ENCODE measurements around the gene LRRC49. TPM values are rescaled to one million over a fixed set of nuclear protein-coding genes. Genes with fewer than 3 reads are reported as not detected.

Gene LRRC49
- total and polyA plus RNA-seq, 2 experiments from 2014 or later, result 8.5 to 14.6 TPM

- TF ChIP-seq, protein P1, sequence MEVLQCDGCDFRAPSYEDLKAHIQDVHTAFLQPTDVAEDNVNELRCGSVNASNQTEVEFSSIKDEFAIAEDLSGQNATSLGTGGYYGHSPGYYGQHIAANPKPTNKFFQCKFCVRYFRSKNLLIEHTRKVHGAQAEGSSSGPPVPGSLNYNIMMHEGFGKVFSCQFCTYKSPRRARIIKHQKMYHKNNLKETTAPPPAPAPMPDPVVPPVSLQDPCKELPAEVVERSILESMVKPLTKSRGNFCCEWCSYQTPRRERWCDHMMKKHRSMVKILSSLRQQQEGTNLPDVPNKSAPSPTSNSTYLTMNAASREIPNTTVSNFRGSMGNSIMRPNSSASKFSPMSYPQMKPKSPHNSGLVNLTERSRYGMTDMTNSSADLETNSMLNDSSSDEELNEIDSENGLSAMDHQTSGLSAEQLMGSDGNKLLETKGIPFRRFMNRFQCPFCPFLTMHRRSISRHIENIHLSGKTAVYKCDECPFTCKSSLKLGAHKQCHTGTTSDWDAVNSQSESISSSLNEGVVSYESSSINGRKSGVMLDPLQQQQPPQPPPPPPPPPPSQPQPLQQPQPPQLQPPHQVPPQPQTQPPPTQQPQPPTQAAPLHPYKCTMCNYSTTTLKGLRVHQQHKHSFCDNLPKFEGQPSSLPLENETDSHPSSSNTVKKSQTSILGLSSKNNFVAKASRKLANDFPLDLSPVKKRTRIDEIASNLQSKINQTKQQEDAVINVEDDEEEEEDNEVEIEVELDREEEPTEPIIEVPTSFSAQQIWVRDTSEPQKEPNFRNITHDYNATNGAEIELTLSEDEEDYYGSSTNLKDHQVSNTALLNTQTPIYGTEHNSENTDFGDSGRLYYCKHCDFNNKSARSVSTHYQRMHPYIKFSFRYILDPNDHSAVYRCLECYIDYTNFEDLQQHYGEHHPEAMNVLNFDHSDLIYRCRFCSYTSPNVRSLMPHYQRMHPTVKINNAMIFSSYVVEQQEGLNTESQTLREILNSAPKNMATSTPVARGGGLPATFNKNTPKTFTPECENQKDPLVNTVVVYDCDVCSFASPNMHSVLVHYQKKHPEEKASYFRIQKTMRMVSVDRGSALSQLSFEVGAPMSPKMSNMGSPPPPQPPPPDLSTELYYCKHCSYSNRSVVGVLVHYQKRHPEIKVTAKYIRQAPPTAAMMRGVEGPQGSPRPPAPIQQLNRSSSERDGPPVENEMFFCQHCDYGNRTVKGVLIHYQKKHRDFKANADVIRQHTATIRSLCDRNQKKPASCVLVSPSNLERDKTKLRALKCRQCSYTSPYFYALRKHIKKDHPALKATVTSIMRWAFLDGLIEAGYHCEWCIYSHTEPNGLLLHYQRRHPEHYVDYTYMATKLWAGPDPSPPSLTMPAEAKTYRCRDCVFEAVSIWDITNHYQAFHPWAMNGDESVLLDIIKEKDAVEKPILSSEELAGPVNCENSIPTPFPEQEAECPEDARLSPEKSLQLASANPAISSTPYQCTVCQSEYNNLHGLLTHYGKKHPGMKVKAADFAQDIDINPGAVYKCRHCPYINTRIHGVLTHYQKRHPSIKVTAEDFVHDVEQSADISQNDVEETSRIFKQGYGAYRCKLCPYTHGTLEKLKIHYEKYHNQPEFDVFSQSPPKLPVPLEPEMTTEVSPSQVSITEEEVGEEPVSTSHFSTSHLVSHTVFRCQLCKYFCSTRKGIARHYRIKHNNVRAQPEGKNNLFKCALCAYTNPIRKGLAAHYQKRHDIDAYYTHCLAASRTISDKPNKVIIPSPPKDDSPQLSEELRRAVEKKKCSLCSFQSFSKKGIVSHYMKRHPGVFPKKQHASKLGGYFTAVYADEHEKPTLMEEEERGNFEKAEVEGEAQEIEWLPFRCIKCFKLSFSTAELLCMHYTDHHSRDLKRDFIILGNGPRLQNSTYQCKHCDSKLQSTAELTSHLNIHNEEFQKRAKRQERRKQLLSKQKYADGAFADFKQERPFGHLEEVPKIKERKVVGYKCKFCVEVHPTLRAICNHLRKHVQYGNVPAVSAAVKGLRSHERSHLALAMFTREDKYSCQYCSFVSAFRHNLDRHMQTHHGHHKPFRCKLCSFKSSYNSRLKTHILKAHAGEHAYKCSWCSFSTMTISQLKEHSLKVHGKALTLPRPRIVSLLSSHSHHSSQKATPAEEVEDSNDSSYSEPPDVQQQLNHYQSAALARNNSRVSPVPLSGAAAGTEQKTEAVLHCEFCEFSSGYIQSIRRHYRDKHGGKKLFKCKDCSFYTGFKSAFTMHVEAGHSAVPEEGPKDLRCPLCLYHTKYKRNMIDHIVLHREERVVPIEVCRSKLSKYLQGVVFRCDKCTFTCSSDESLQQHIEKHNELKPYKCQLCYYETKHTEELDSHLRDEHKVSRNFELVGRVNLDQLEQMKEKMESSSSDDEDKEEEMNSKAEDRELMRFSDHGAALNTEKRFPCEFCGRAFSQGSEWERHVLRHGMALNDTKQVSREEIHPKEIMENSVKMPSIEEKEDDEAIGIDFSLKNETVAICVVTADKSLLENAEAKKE (CRISPR knock-in tag; IDR thresholded peaks at IDR 0.05), result no peak
- TF ChIP-seq ETS1 (IDR thresholded peaks at IDR 0.05), result no peak
- no peak for TF ChIP-seq POLR2AphosphoS5 (IDR thresholded peaks at IDR 0.05; ENCODE audit: low read depth)
- no peak for TF ChIP-seq JUNB (IDR thresholded peaks at IDR 0.05; ENCODE audit: unreplicated experiment)
Observed at GRCh38 chr15:70947351-70948335, 55.0 kb downstream of the LRRC49 start (continued).

- H4K20me1 ChIP-seq (replicated peaks; ENCODE audit: insufficient read depth), result no peaks in the 10 kb centered on the region
- H3K79me2 ChIP-seq (replicated peaks; ENCODE audit: insufficient read depth), result no peaks in the 10 kb centered on the region
- H3K27me3 Mint-ChIP-seq (ENCODE audit: insufficient read depth, low read depth, poor library complexity), result no peaks in the 10 kb centered on the region
- H3K27ac Mint-ChIP-seq, result no peak overlapping the region
- H3K27ac ChIP-seq (ENCODE audit: low read depth), result no peak overlapping the region
- H3K4me1 Mint-ChIP-seq, result no peaks in the 10 kb centered on the region
- no peaks in the 10 kb centered on the region for H3K36me3 ChIP-seq (ENCODE audit: insufficient read depth)
- TF ChIP-seq JUNB (IDR thresholded peaks at IDR 0.05; ENCODE audit: unreplicated experiment), result no peak
- TF ChIP-seq ZNF331 (CRISPR knock-in tag; IDR thresholded peaks at IDR 0.05; ENCODE audit: low read depth), result no peak
- H3K4me1 ChIP-seq (ENCODE audit: insufficient read depth), result no peaks in the 10 kb centered on the region
- ATAC-seq (no peak), DNase-seq (ENCODE audit: low spot score) (no peak)
- H3K9me3 Mint-ChIP-seq, result peaks cover 7% of the 10 kb centered on the region; the same call in 1 of the 3 replicates
- no peak overlapping the region for H3K4me3 Mint-ChIP-seq
- no peaks in the 10 kb centered on the region for H3K9me2 ChIP-seq (ENCODE audit: insufficient read depth)
- no peak overlapping the region for H2AFZ ChIP-seq
- H3K27me3 ChIP-seq (ENCODE audit: insufficient read depth), result no peaks in the 10 kb centered on the region
- no peaks in the 10 kb centered on the region for H3K36me3 Mint-ChIP-seq (ENCODE audit: low read depth)
- no peak overlapping the region for H3K4me3 ChIP-seq
- no peaks in the 10 kb centered on the region for H3F3A ChIP-seq (replicated peaks; ENCODE audit: low read depth)
- no peak overlapping the region for H3K4me2 ChIP-seq
Observed at GRCh38 chr15:70950953-70951352, 58.3 kb downstream of the LRRC49 start.

Measured in GM23338 (cell line).